HG03520 (cell line): Measurements from ENCODE around the gene LANCL2.

ENCODE experiments used
- ATAC-seq: cut with Tn5 transposase; IDR thresholded peaks from one replicate; pipeline ENCODE4 v1.9.1; 2021; ENCODE audit warnings: mild to moderate bottlenecking, moderate library complexity; ENCODE audit not compliant: unreplicated experiment

LANCL2 gene

GRCh38 chr7:55361560-55361959 lies 3.6 kb upstream of the LANCL2 start:
- ATAC-seq, result no peak

- ATAC-seq, result no peak
Measured at GRCh38 chr7:55362927-55363326, 2.2 kb upstream of the LANCL2 start.

- no peak for ATAC-seq
Measured at GRCh38 chr7:55363386-55364170, 1.6 kb upstream of the LANCL2 start.

DNA sequence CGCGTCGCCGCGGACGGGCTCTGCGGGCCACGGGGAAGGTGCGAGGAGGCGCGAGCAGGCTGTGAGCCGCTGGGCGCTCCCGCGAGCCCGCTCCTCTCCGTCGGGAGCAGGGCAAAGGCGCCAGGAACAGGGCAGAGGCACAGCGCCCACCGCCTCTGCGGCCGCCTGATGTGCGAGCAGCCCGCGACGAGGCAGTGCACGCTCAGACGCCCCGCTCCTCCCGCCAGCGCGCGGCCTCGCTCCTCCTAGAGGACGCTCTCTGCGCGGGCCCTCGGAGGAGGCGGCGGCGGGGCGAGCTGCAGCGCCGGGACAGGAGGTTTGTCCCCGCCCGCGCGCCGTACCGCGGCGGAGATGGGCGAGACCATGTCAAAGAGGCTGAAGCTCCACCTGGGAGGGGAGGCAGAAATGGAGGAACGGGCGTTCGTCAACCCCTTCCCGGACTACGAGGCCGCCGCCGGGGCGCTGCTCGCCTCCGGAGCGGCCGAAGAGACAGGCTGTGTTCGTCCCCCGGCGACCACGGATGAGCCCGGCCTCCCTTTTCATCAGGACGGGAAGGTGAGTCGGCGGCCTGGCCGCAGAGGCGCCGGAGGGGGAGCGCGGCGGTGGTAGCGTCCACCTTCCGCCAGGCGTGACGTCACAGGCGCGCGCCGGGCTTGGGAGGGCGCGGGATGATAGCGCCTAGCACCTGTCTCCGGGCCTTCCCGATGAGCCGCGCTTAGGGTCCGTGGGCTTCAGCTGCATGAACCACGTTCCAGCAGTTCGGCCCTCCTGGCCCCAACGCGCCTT lies 731 bp downstream of the LANCL2 start:
- peak; percentile 79 for ATAC-seq

DNA sequence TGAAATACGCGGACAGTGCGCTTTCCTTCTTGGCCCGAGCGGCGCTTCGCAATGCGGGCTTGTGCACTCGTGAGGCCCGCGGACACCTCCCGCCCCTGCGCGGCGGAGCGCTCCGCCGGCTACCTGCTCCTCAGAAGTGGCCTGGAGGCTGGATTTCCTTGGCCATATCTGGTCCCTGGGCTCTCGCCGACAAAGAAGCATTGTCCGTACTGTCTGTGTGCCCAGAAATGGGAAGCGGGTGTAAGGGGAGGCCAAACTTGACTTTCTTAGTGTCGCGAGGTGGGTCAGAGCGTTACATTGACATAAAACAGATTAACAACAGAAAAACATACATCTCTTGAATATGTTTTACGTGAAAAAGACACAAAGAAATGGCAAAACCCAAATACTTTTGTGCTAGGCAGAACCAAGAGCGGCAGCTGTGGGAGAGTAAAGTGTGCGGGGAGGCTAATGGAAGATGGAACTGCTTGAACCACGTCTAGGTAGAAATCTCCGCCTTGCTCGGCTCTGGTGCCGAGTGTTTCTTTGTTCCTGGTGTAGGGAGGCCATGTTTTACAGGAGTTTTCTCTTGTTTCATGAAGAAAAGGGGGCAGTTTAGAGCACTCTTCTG lies 1.4 kb downstream of the LANCL2 start:
- ATAC-seq, result peak; percentile 19

GRCh38 chr7:55367283-55367840 lies 2.2 kb downstream of the LANCL2 start:
- ATAC-seq, result no peak

GRCh38 chr7:55369427-55370400 lies 4.6 kb downstream of the LANCL2 start:
- no peak for ATAC-seq

GRCh38 chr7:55374213-55374612 lies 9.1 kb downstream of the LANCL2 start:
- ATAC-seq, result no peak

DNA sequence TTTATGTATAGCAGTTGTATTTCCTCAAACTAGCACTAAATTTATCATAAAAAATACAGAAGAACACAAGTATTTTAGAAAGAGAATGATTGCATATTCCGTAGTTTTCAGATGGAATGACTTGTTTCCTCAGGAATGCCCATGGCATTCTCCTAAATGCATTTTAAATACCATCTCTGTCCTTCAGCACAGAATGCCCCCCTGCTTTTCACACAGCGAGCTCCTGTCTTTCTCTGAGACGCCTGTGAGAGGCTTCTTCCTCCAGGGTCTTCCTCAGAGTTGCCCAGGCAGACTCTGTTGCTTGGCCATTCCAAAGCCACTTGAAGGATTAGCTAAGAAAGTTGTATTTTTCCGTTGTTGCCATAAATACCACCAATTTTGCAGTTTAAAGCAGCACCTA lies 10.1 kb downstream of the LANCL2 start:
- ATAC-seq, result no peak

DNA sequence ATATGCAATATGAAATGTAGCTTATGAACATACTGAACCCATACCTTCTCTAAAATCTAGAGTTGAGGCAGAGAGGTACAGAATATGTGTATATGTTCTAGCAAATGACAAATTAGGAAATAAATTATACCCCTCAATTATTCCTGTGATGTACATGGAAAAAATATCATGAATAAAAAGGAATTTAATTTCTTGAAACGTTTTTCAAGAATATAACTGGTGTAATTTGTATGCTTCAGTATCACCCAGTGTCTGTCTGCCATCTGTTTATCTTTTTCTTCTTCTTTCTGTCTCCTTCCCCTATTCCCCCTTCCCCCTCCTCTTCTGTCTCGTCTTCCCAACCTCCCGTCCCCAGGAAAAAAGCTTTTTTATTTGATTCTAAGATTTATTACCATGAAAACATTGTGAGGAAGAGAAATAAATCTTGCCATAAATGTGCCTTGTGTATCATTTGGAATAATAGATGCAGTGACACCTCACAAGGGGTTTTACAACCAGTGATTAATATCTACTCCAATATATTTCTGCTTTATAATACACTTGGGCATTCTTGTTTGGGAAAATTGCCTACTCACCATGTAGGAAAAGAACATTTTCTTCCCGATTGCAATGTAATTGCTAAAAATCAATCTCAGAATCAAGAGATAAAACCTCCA lies 12.2 kb downstream of the LANCL2 start:
- no peak for ATAC-seq

DNA sequence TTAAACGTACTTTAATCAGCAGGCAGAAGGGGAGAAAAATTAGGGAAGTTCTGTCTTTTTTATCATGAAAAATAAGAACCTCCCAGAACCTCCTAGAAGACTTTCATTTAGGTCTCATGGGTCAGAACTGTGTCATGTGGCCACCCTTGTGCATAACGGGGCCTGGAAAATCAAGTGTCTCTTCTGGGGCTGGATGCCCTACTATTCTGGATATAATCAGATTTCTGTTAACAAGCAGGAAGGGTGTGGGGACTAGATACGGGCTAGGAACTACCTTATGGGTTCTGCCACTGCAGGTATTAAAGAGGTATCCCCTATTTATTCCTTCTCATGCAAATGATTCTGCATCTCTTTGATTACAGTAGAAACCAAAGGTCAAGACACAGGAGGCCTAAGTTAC lies 14.1 kb downstream of the LANCL2 start:
- ATAC-seq, result no peak

DNA sequence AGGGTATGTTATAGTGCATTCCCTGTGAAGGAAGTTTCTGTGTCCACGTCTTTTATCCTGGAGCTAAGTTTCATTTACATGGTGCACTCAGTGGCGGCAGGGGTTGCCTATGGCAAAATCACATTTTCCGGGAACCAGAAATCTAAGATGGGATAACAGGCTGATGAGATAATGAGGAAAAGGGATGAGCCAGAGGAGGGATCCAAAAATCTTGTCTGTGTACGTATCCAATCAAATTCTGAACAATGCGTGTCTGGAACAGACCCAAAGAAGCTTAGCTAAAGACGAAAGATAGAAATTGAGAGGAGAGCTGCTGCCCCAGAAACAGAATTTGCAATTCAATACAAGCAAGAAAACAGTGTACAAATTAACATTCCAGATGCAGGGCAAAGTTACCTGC lies 16.1 kb downstream of the LANCL2 start:
- no peak for ATAC-seq

DNA sequence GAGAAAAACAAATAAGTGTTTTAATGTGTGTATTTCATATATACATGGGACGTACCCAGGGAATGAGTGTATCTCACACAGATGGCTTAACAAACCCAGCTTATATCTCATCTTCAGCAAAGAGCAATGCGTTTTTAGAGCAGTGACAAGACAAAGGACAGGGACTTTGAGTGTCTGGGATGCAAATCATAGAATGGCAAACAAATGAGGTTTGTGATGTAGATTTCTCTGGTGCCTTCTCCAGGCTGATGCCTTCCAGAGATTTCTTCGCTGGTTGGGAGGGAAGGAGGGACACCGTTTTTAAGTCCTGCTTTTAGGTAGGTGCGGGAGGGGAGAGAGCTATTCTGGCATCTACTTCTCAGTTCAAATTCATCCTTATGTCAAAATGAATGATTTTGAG lies 16.6 kb downstream of the LANCL2 start:
- no peak for ATAC-seq

DNA sequence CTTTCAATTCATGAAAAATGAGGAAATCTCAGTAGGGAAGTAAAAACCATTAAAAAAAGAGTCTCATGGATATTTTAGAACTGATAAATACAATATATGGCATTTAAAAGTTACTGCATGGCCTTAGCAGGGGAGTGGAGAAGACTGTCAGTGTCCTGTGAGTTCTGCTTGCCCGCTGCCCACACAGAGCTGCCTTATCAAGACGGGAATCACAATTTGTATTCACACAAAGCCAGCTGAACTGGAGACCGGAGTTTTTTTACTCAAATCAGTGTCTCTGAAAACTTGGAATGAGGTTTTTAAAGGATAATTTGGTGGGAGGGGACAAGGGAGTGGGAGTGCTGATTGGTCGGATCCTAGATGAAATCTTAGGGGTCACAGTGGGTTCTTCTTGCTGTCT lies 17.1 kb downstream of the LANCL2 start:
- no peak for ATAC-seq

GRCh38 chr7:55386541-55386940 lies 21.4 kb downstream of the LANCL2 start:
- no peak for ATAC-seq

DNA sequence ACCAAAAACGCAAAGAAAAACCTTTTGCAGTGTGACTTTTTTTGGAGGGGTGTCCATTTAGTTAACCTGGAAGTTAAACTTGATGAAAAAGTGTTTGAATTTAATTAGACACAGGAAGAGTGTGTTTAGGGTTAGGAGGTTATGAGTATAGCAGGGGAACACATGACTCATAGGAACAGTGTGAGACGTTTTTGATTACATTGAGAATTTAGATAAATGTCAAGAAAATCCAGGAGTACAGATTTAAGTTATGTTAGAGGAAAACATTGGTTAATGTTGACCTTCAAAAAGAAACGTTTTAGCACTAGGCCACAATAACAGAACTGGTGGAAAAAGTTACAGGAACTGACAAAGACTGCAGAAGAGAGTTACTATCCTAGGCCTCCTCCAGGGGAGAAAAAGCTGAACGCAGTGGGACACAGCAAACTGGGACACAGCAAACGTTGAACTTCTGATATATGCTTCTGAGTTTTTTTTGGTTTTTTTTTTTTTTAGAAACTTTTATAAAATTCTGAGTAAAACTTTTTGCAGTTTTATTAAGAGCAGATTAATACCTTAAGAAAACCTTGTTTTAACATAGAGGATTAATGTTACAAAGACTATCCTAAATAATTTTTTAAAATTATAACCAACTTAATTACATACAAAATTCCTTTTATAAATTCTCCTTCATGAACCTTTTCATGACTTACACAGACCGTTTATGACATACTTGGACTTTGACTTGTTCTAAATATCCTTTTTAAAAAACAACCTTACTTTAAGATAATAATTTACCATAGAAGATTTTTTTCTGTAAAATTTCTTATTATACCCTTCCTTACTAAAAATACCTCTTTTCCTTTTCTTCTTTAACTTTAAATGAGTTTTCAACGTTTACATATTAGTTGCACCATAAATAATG lies 22.2 kb downstream of the LANCL2 start:
- ATAC-seq, result no peak

- no peak for ATAC-seq
Measured at GRCh38 chr7:55396233-55396785, 31.2 kb downstream of the LANCL2 start.

DNA sequence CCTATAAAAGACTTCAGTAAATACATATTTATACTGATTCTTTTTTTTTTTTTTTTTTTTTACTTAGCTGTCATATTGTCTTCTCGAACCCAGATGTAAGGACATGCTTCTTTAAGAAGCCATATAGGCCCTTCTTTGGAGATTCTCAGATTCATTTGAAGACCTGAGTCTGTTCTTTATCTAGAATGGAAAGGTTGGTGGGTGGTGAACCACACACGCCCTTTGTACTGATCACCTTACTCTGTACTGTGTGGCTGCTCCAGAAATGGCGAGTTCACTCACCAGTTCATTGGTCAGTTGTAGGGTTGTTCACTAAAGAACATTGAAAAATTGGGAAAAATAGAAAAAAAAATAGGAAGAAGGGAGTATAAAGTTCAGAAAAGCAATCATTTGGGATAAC lies 32.5 kb downstream of the LANCL2 start:
- no peak for ATAC-seq

- ATAC-seq, result no peak
Measured at GRCh38 chr7:55400191-55400590, 35.1 kb downstream of the LANCL2 start.
